T-helper 2 cell treated with Interferon-gamma antibody and Interleukin-4, amounts not matched to agents 100 ng/mL and 5 ng/mL, for 36 hours (primary cell): ENCODE measurements around the gene MARK3. TPM values are rescaled to one million over a fixed set of nuclear protein-coding genes. Genes with fewer than 3 reads are reported as not detected.

Source experiments
- intact Hi-C: fragments of 100-400 bp; cut with micrococcal nuclease; formaldehyde crosslinking; loops from one replicate; pipeline ENCODE4 v1.15.1; 2023
- total RNA-seq: library from RNA; stranded (reverse); gene quantifications from 2 replicates; pipeline ENCODE4 v1.2.3, GENCODE V29; 2022

MARK3 gene
- total RNA-seq, 1 donor from 2014 or later = 78.0 TPM

DNA sequence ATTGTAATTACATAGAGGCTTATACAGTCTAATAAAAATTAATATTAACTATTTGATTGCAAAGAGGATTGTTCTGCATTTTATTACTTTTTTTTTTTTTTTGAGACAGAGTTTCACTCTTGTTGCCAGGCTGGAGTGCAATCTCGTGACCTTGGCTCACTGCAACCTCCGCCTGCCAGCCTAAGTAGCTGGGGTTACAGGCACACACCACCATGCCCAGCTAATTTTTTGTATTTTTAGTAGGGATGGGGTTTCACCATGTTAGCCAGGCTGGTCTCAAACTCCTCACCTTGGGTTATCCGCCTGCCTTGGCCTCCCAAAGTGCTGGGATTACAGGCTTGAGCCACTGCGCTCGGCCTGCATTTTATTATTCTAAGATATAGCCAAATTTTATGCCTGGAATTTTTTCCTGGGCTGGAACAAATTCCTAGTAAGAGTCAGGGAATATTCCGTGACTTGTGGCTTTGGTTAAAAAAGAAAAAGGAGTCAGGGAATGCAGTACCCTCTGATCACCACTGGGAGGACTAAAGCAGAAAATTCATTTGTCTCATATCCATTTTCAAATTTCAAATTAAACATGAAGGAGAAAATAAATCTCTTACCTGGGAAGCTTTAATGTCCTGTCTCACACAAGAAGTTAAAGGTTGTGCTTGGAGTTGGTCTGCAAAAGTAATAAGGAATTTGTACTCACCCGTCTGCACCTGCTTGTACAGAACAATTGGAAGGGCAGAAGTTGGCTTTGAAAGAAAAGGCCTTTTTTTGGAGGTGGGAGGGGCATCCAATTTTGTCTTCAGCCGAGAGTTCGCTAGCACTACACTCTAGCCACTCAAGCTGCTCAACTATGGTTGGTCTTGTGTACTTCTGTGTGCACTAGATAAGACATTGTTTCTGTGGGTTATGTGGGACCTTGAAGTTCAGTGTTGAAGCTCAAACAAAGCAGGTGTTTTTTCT is 8.7 kb downstream of the MARK3 start:
- intact Hi-C loops = loop anchor here (5.0 kb wide), 1 partner anchor 33 kb away; no protein-coding TSS in a partner anchor

DNA sequence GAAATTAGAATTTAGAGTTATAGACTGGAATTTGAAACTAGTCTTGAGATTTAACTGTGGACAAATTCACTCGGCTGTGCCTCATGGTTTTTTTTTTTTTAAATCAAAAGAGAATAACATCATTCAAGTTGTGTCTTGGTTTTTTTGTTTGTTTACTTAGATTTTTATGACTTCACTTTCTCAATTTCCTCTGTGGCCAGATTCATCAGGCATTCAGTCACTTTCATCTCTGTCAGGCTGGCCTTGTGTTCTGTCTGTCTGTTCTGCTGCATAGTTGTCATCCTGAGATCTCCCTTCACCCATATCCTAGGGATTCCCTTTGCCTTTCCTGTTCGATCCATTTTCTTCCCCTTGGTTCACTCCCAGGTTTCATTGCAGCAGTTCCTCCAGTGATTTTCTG is 10.0 kb downstream of the MARK3 start:
- intact Hi-C loops = no loop called here

DNA sequence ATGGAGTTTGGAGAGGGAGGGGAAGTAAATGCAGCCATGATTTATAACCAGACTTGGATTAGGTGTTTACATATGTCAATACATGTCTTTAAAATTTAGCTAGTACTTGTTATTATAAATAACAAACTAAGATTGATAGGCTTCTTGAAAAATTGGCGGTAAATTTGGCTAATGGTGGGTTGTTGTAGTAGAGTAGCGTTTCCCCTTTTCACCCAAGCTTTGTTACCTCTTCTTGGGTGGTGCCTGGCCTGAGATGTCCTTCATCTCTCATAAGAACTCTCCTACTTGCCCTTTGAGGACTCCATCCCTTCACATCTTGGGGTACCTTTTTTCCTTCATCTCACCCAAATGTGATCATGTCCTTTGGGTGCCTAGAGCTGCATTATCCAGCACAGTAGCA is 11.2 kb downstream of the MARK3 start:
- intact Hi-C loops = no loop called here

- intact Hi-C loops = no loop called here
Measured at GRCh38 chr14:103398427-103399195, 13.4 kb downstream of the MARK3 start.

- intact Hi-C loops = no loop called here
Measured at GRCh38 chr14:103400537-103400936, 15.3 kb downstream of the MARK3 start.

DNA sequence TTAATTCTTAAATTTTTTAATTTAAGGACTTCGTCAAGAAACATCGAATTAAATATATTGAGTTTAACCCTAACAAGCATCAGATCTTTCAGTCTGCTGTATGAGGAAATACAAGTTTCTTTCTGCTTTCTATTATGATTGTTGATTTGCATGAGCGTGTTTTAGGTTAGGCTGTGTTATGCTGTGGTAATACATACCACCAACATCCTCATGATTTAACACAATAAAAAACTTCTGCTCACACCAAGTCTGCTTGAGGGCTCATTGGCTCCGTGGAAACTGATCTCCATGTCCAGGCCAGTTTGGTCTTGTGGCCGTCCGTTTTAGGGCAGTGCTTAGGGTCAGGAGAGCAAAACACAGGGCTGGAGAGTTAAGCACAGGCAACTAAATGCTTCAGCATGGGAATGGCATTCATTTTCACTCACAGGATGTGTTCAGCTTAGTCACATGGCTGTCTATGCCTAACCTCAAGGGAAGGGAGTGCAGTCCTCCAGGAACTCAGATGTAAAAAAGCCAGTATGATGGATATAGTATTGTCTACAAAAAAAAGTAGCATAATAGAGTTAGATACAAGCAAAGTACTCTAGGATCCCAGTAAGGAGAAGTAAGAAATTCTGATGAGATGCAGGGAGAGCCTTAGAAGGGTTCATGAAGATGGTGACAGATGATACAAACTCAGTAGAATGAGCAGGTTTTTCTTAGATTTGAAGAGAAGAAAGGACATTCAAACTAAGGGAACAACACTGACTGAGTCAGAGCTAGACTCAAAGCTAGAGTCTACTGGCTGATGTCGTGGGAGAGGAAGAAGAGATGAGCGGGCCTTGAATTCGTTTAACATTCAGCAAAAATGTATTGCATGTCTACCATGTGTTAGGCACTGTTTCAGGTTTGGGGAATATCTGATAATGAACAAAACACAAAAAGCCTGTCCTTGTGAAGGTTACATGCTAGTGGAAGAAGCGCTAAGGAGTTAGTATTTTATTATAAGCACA is 16.3 kb downstream of the MARK3 start:
- intact Hi-C loops = no loop called here

DNA sequence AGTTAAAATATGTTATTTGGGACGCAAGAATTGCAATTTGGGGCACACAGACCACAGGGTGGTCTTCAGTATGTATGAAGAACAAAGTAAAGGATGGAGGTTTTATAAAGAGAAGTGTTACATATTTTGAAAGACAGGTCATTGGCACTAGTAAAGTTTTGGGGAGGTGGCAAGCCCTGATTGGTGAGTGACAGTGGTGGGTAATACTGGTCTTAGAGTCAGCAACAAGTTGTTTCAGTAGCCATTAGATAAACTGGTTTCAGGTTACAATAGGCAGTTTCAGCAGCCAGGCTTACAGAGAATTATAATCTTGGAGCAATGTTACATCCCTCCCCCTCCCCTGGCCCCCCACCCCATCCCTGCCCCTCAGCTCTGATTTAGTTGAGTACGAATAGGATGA is 17.5 kb downstream of the MARK3 start:
- intact Hi-C loops = no loop called here

- intact Hi-C loops = no loop called here
Measured at GRCh38 chr14:103404032-103404918, 19.1 kb downstream of the MARK3 start.

DNA sequence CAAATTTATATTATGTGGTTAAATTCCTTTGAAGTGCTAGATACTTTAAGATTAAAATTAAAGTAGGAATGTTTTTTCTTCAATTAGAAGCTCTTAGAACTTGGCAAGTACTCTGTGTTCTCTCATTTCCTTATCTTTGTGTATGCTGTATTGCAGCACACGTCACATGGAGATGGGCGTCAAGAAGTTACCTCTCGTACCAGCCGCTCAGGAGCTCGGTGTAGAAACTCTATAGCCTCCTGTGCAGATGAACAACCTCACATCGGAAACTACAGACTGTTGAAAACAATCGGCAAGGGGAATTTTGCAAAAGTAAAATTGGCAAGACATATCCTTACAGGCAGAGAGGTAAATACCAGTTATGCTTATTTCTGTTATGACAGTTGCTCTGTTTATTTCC is 19.7 kb downstream of the MARK3 start:
- intact Hi-C loops = no loop called here

GRCh38 chr14:103408491-103409155 is 23.4 kb downstream of the MARK3 start:
- intact Hi-C loops = no loop called here

DNA sequence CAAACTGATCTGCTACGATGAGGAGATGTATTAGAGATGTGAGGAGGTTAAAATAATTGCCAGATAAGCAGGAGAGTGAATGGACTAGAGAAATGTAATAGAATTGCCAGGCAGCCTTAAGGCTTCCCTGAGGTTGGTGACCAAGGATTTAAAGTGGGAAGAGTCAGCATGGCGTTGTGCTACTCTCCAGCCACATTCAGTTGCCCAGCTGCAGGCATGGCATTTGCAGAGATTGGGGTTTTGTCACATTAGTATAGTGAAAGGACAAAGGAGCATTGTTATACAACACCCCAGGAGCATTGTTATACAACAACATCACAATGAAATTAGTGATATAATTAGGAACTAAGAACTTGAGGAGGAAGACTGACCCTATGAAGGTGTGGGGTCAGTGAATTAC is 31.7 kb downstream of the MARK3 start:
- intact Hi-C loops = no loop called here

- intact Hi-C loops = no loop called here
Measured at GRCh38 chr14:103418481-103418818, 33.2 kb downstream of the MARK3 start.

DNA sequence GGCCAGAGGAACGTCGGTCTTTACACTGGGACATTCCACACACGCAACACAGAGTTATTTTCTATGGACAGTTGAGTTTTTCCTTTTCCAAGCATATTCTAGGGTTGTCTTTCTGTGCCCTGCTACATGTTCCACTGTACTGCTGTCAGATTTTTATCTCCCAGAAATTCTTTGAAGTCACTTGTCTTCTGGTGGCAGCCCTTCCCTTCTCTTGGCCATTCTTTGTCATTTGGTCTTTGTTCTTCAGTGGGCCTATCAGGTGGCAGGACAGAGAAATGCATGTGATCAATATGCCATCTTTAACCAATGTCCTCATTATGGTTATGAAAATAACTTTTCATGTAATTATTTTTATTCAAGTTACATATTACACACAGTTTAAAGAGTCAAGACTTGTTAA is 36.3 kb downstream of the MARK3 start:
- intact Hi-C loops = no loop called here

DNA sequence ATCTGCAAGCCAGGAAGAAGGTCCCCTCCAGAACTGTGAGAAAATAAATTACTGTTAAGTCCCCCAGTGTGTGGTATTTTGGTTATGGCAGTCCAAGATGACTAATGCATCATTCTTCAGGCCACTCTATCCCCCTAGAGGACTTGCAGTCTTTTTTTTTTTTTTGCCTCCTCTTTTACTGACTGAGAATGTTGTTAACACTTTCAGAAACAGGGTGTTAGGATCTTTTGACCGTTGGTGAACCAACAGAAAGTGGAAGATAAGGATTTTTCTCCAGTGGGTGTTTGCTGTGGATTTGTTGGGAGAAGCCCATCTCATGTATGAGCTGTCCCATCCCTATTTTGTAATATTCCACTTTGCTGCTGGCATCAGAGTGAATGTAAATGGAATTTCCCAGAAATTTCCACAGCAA is 37.8 kb downstream of the MARK3 start:
- intact Hi-C loops = no loop called here

DNA sequence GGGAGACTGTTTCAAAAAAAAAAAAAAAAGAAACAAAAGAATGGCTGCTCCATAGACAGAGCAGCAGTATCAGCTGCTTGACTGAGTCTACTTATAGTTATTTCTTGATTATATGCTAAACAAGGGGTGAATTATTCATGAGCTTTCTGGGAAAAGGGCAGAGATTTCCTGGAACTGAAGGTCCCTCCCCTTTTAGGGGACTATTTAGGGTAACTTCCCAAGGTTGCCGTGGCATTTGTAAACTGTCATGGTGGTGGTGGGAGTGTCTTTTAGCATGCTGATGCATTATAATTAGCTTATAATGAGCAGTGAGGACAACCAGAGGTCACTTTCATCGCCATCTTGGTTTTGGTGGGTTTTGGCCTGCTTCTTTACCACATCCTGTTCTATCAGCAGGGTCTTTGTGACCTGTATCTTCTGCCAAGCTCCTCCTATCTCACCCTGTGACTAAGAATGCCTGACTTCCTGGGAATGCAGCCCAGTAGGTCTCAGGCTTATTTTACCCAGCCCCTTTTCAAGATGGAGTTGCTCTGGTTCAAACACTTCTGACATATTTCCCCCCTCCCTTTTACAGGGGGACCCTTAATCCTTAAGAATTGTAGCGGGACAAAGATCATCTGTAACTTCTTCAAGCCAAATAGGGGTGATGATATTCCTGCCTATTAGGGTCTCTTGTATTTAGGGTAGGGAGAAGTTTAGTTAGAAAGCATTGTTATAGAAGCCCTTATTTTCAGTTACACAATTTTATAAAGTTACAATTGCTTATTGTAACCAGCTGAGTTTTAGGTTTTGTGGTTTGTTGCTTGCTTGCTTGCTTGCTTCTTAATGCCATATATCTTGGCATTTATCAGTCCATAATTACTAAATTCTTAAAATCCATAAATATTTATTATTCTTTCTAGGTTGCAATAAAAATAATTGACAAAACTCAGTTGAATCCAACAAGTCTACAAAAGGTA is 42.5 kb downstream of the MARK3 start:
- intact Hi-C loops = loop anchor here (5.0 kb wide), 1 partner anchor 35 kb away; no protein-coding TSS in a partner anchor

DNA sequence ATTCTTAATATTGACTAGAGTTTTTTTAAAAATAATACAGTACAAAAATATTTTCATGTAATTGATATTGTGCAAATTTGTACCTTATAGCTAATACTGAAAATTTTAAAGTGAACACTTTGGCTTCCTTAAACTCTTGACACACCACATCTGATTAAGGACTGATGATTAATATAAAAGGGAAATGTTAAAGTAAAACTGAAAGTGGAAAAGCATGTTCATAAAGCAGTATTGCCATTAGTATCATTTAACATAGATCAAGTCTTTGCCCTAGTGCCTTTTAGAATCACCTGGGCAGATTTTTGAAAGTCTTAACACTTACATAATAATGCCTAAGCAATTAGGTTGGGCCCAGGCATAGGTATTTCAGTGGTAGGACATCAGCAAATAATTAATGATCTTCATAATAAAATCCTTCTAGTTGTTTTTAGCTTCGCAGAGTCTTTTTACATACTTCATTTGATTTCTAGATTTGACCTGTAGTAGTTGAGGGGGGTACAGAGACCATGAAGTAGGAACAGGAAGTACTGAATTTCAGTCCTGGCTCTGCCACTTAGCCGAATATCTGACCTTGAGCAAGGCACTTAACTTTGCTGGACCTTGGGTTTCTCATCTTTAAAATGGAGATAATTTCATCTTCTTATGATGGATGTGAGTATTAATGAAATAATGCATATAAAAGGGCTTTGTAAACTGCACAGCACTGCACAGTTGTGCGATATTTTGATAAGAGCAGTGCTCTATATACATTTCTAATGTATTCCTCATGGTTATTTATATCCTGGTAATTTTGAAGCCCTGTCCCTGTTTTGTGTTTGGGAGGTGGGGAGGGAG is 43.7 kb downstream of the MARK3 start:
- intact Hi-C loops = loop anchor here (5.0 kb wide), 1 partner anchor 37 kb away; no protein-coding TSS in a partner anchor

GRCh38 chr14:103430358-103430757 is 45.1 kb downstream of the MARK3 start:
- intact Hi-C loops = no loop called here
